NCI-H1694 (cell line): Measurements from ENCODE around the gene ENKUR.

ENCODE experiments used
- DNase-seq: peaks from one replicate; lab custom pipeline; 2025; lab: John Stamatoyannopoulos, UW

Gene ENKUR

GRCh38 chr10:24944512-24945255, 71.3 kb downstream of the ENKUR start:
- no peak for DNase-seq

GRCh38 chr10:24938525-24938924, 77.4 kb downstream of the ENKUR start:
- no peak for DNase-seq

- no peak for DNase-seq
Observed at GRCh38 chr10:24938076-24938475, 77.9 kb downstream of the ENKUR start.

- DNase-seq = no peak
Observed at GRCh38 chr10:24935504-24936292, 80.3 kb downstream of the ENKUR start.
